ENCODE measurements around the gene FOXO3. TPM values are rescaled to one million over a fixed set of nuclear protein-coding genes. Genes with fewer than 3 reads are reported as not detected.

FOXO3 gene
- total RNA-seq, 3 donors from 2014 or later = 52.4 to 60.4 (median 60.1) TPM

DNA sequence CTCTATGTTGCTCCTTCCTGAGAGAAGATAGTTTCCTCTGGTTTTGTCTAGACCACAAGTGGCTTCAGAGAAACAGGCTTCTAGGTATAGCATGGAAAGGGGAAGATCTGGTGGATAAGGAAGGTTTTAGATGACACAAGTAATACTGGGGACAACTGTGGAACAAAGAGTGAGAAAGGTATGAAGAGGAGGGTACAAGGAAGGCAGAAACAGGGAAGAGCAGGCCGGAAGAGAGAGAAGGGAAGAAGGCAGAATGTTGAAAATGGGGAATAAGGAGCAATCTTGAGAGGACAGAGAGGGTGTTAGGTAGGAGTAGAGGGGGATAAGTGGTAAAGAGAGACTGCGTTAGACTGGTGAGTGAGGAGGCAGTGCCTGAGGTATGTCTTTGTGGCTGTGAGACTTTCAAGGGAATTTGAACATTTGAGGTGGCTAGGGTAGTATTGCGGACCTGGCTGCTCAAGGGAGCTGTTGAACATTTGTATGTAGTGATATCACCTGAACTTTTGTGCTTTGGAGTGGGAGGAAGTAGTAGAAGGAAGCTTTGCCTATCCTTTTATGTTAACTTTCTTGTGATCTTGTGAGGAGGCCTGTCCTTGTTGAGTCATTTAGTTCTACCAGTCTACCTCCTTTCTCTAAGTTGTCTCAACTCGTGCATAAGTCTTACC, 69.5 kb downstream of the FOXO3 start:
- Histone ChIP-seq H3K4me3 (no peak overlapping the region), H3K4me1 (ENCODE audit: low read depth) (peaks cover 7% of the 10 kb centered on the region), H3K9me3 (no peaks in the 10 kb centered on the region), H3K36me3 (ENCODE audit: low read depth) (no peaks in the 10 kb centered on the region)
- DNase-seq (no peak), ATAC-seq (peak; percentile 58)
- TF ChIP-seq, protein P1, sequence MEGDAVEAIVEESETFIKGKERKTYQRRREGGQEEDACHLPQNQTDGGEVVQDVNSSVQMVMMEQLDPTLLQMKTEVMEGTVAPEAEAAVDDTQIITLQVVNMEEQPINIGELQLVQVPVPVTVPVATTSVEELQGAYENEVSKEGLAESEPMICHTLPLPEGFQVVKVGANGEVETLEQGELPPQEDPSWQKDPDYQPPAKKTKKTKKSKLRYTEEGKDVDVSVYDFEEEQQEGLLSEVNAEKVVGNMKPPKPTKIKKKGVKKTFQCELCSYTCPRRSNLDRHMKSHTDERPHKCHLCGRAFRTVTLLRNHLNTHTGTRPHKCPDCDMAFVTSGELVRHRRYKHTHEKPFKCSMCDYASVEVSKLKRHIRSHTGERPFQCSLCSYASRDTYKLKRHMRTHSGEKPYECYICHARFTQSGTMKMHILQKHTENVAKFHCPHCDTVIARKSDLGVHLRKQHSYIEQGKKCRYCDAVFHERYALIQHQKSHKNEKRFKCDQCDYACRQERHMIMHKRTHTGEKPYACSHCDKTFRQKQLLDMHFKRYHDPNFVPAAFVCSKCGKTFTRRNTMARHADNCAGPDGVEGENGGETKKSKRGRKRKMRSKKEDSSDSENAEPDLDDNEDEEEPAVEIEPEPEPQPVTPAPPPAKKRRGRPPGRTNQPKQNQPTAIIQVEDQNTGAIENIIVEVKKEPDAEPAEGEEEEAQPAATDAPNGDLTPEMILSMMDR (IDR thresholded peaks at IDR 0.05) = no peak
- intact Hi-C loops (cut with DNase I, micrococcal nuclease) = no loop called here

DNA sequence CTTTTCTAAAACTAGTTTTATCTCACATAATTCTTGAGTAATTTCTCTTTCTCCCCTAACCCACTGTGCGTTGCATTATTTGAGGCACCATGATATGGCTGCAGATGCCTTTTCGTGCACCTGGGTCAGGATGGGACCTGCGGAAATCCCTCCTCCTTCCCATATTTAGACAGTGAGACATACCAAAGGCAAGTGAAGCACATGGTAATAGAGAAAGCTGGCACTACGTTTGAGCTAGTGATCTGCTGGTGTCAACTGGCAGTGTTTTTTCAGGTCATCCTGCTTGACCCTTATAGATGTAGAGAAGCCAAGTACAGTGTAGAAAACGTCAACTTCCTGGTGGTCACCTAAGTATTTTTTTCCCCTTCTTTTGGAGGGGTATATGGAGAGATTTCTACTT, 71.7 kb downstream of the FOXO3 start:
- DNase-seq (no peak), ATAC-seq (no peak)
- intact Hi-C loops (cut with DNase I, micrococcal nuclease) = no loop called here
- TF ChIP-seq, protein P1 (IDR thresholded peaks at IDR 0.05) = no peak
- peaks cover 10% of the 10 kb centered on the region for H3K4me1 ChIP-seq (ENCODE audit: low read depth)
- no peaks in the 10 kb centered on the region for H3K36me3 ChIP-seq (ENCODE audit: low read depth)
- H3K4me3 ChIP-seq = no peak overlapping the region
- no peaks in the 10 kb centered on the region for H3K9me3 ChIP-seq

DNA sequence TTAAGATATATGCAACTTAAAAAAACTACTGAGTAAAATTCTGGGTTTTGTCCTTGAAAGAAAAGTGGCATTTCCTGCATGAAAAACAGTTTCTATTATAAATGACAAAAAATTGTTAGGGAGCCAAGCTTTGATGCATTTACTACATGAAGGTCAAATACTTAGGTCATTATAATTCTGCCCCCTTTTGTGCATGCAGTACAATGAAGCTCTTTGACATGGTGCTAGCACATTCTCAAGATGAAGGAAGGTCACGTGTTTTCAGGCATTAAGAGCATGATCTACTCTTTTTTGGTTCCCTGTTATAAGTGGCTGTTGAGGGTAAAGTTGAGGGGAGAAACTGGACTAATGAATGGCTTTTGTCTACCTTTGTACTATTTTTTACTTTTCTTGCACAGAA, 72.7 kb downstream of the FOXO3 start:
- no peak overlapping the region for H3K4me3 ChIP-seq
- no peaks in the 10 kb centered on the region for H3K9me3 ChIP-seq
- no peak for ATAC-seq
- TF ChIP-seq, protein P1 (IDR thresholded peaks at IDR 0.05) = no peak
- H3K4me1 ChIP-seq (ENCODE audit: low read depth) = peaks cover 10% of the 10 kb centered on the region
- intact Hi-C loops (cut with DNase I, micrococcal nuclease) = no loop called here
- DNase-seq = no peak
- H3K36me3 ChIP-seq (ENCODE audit: low read depth) = no peaks in the 10 kb centered on the region

- Histone ChIP-seq H3K4me3 (no peak overlapping the region), H3K9me3 (no peaks in the 10 kb centered on the region), H3K36me3 (ENCODE audit: low read depth) (no peaks in the 10 kb centered on the region), H3K4me1 (ENCODE audit: low read depth) (peaks cover 7% of the 10 kb centered on the region)
- peak; percentile 62 for ATAC-seq
- intact Hi-C loops (cut with DNase I, micrococcal nuclease) = no loop called here
- TF ChIP-seq, protein P1 (IDR thresholded peaks at IDR 0.05) = no peak
- DNase-seq = no peak
These were observed 74.9 kb downstream of the FOXO3 start for GRCh38 chr6:108635505-108636226.

- no peaks in the 10 kb centered on the region for H3K9me3 ChIP-seq
- intact Hi-C loops (cut with DNase I, micrococcal nuclease) = no loop called here
- DNase-seq (no peak), ATAC-seq (no peak)
- peaks cover 7% of the 10 kb centered on the region for H3K4me1 ChIP-seq (ENCODE audit: low read depth)
- H3K4me3 ChIP-seq = no peak overlapping the region
- TF ChIP-seq, protein P1 (IDR thresholded peaks at IDR 0.05) = no peak
- no peaks in the 10 kb centered on the region for H3K36me3 ChIP-seq (ENCODE audit: low read depth)
These were observed 77.2 kb downstream of the FOXO3 start for GRCh38 chr6:108637963-108638362.

Data from mucosa of descending colon (tissue), 3 donors.